KOPT-K1 (cell line): ENCODE measurements around the gene ARL15.
A peak's percentile ranks its signal among the peaks of the same experiment; 100 is the strongest.

ENCODE experiments used
- H3K27ac ChIP-seq: fragments of 200-600 bp; sonication (generic); 2 replicates; pipeline ENCODE4 v1.5.1; 2016; ENCODE audit warnings: antibody characterized with exemption, mild to moderate bottlenecking, low read depth, low read length; ENCODE audit not compliant: poor library complexity, severe bottlenecking
- H3K36me3 ChIP-seq: fragments of 200-600 bp; sonication (generic); 2 replicates; pipeline ENCODE4 v1.5.1; 2017; ENCODE audit warnings: antibody characterized with exemption, mild to moderate bottlenecking, low read length, moderate library complexity; ENCODE audit not compliant: insufficient read depth
- H3K9me3 ChIP-seq: fragments of 200-600 bp; sonication (generic); 2 replicates; pipeline ENCODE4 v1.5.1; 2017; ENCODE audit warnings: antibody characterized with exemption, low read length, mild to moderate bottlenecking; ENCODE audit not compliant: insufficient read depth, poor library complexity, severe bottlenecking

The ARL15 gene

GRCh38 chr5:54325272-54325609, 14.9 kb upstream of the ARL15 start:
- no peaks in the 10 kb centered on the region for H3K36me3 ChIP-seq
- no peak overlapping the region for H3K27ac ChIP-seq
- no peaks in the 10 kb centered on the region for H3K9me3 ChIP-seq

- Histone ChIP-seq H3K9me3 (no peaks in the 10 kb centered on the region), H3K36me3 (no peaks in the 10 kb centered on the region), H3K27ac (no peak overlapping the region)
Observed at GRCh38 chr5:54324651-54325271, 14.4 kb upstream of the ARL15 start.

- no peaks in the 10 kb centered on the region for H3K36me3 ChIP-seq
- no peaks in the 10 kb centered on the region for H3K9me3 ChIP-seq
- H3K27ac ChIP-seq: no peak overlapping the region
Observed at GRCh38 chr5:54323495-54323894, 13.1 kb upstream of the ARL15 start.

- H3K27ac ChIP-seq: no peak overlapping the region
- H3K36me3 ChIP-seq: no peaks in the 10 kb centered on the region
- no peaks in the 10 kb centered on the region for H3K9me3 ChIP-seq
Observed at GRCh38 chr5:54320256-54320655, 9.9 kb upstream of the ARL15 start.

- H3K9me3 ChIP-seq: no peaks in the 10 kb centered on the region
- no peaks in the 10 kb centered on the region for H3K36me3 ChIP-seq
Observed at GRCh38 chr5:54317511-54318260, 7.3 kb upstream of the ARL15 start.

GRCh38 chr5:54315736-54316528, 5.6 kb upstream of the ARL15 start:
- Histone ChIP-seq H3K9me3 (no peaks in the 10 kb centered on the region), H3K27ac (no peak overlapping the region), H3K36me3 (no peaks in the 10 kb centered on the region)

More at GRCh38 chr5:54317511-54318260, 7.3 kb upstream of the ARL15 start:
- no peak overlapping the region for H3K27ac ChIP-seq

- Histone ChIP-seq H3K9me3 (no peaks in the 10 kb centered on the region), H3K27ac (no peak overlapping the region), H3K36me3 (no peaks in the 10 kb centered on the region)
Observed at GRCh38 chr5:54313311-54314270, 3.2 kb upstream of the ARL15 start.

- no peaks in the 10 kb centered on the region for H3K9me3 ChIP-seq
- no peaks in the 10 kb centered on the region for H3K36me3 ChIP-seq
- no peak overlapping the region for H3K27ac ChIP-seq
Observed at GRCh38 chr5:54312499-54312898, 2.1 kb upstream of the ARL15 start.

- Histone ChIP-seq H3K9me3 (no peaks in the 10 kb centered on the region), H3K27ac (peak overlapping the region; percentile 76), H3K36me3 (no peaks in the 10 kb centered on the region)
Observed at GRCh38 chr5:54311176-54311677, 854 bp upstream of the ARL15 start.

GRCh38 chr5:54309691-54310432, 511 bp downstream of the ARL15 start:
- Histone ChIP-seq H3K27ac (peak overlapping the region; percentile 76), H3K9me3 (no peaks in the 10 kb centered on the region)

GRCh38 chr5:54309276-54309675, 1.1 kb downstream of the ARL15 start:
- no peaks in the 10 kb centered on the region for H3K9me3 ChIP-seq
- H3K27ac ChIP-seq: no peak overlapping the region
- H3K36me3 ChIP-seq: no peaks in the 10 kb centered on the region

More at GRCh38 chr5:54309691-54310432, 511 bp downstream of the ARL15 start:
- H3K36me3 ChIP-seq: no peaks in the 10 kb centered on the region

- no peaks in the 10 kb centered on the region for H3K9me3 ChIP-seq
- H3K27ac ChIP-seq: no peak overlapping the region
- H3K36me3 ChIP-seq: no peaks in the 10 kb centered on the region
Observed at GRCh38 chr5:54307583-54307982, 2.8 kb downstream of the ARL15 start.

GRCh38 chr5:54306893-54307292, 3.5 kb downstream of the ARL15 start:
- Histone ChIP-seq H3K36me3 (no peaks in the 10 kb centered on the region), H3K9me3 (no peaks in the 10 kb centered on the region), H3K27ac (no peak overlapping the region)

GRCh38 chr5:54305737-54306136, 4.6 kb downstream of the ARL15 start:
- no peaks in the 10 kb centered on the region for H3K9me3 ChIP-seq
- H3K36me3 ChIP-seq: no peaks in the 10 kb centered on the region
- H3K27ac ChIP-seq: no peak overlapping the region
